Esophagus muscularis mucosa (tissue), 4 donors: ENCODE results near the gene RHOU.

Experiments used
- EP300 ChIP-seq: sonication (generic); formaldehyde crosslinking; IDR thresholded peaks from one replicate; pipeline ENCODE4 v1.6.1; 2017; ENCODE audit warnings: antibody characterized with exemption
- POLR2A ChIP-seq: fragments of 450-650 bp; IDR thresholded peaks from one replicate; pipeline ENCODE4 v1.6.1; 2017; ENCODE audit warnings: antibody characterized with exemption, moderate library complexity, mild to moderate bottlenecking, low read depth
- POLR2AphosphoS5 ChIP-seq, 2 donors: sonication (generic); formaldehyde crosslinking; IDR thresholded peaks; one replicate each; pipeline ENCODE4 v1.6.1; 2017; ENCODE audit warnings: antibody characterized with exemption in 2 of 2
- TF ChIP-seq, protein P1 (sequence below), 3 experiments: fragments of 200-600 bp in 2 of 3; fragments of 450-650 bp in 1 of 3; sonication (generic) in 2 of 3; IDR thresholded peaks; one replicate each; pipeline ENCODE4 v1.5.1; 2017 to 2019; ENCODE audit warnings: antibody characterized with exemption in 3 of 3, mild to moderate bottlenecking in 2 of 3, moderate library complexity in 1 of 3

- TF ChIP-seq EP300 (no peak), POLR2A (no peak), POLR2AphosphoS5 (IDR thresholded peaks at IDR 0.05) (no peak)
- TF ChIP-seq, protein P1, sequence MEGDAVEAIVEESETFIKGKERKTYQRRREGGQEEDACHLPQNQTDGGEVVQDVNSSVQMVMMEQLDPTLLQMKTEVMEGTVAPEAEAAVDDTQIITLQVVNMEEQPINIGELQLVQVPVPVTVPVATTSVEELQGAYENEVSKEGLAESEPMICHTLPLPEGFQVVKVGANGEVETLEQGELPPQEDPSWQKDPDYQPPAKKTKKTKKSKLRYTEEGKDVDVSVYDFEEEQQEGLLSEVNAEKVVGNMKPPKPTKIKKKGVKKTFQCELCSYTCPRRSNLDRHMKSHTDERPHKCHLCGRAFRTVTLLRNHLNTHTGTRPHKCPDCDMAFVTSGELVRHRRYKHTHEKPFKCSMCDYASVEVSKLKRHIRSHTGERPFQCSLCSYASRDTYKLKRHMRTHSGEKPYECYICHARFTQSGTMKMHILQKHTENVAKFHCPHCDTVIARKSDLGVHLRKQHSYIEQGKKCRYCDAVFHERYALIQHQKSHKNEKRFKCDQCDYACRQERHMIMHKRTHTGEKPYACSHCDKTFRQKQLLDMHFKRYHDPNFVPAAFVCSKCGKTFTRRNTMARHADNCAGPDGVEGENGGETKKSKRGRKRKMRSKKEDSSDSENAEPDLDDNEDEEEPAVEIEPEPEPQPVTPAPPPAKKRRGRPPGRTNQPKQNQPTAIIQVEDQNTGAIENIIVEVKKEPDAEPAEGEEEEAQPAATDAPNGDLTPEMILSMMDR (IDR thresholded peaks at IDR 0.05): no peak
Measured at GRCh38 chr1:228695015-228695955, 40.0 kb upstream of the RHOU start.
